Colonic mucosa (tissue), 4 donors: ENCODE measurements around the gene FARS2. TPM values are rescaled to one million over a fixed set of nuclear protein-coding genes. Genes with fewer than 3 reads are reported as not detected.

Experiments
- DNase-seq: peaks from one replicate; pipeline ENCODE4 v3.0.0-alpha.2; 2020
- H3K27ac ChIP-seq: fragments of 200-600 bp; one replicate; pipeline ENCODE4 v1.8.0; 2021
- H3K27me3 ChIP-seq: fragments of 200-600 bp; one replicate; pipeline ENCODE4 v1.8.0; 2021
- H3K36me3 ChIP-seq: fragments of 200-600 bp; one replicate; pipeline ENCODE4 v1.8.0; 2021
- H3K4me1 ChIP-seq: fragments of 200-600 bp; one replicate; pipeline ENCODE4 v1.8.0; 2021; ENCODE audit warnings: mild to moderate bottlenecking
- H3K4me3 ChIP-seq: fragments of 200-600 bp; one replicate; pipeline ENCODE4 v1.8.0; 2021
- H3K9ac ChIP-seq, 2 donors: one replicate each; pipeline ENCODE4 v1.7.0; 2013; ENCODE audit warnings: control low read depth in 2 of 2, low read depth in 2 of 2, low read length in 2 of 2
- H3K9me3 ChIP-seq: fragments of 200-600 bp; one replicate; pipeline ENCODE4 v1.8.0; 2021
- CTCF ChIP-seq: fragments of 200-600 bp; IDR thresholded peaks from one replicate; pipeline ENCODE4 v1.8.0; 2022; ENCODE audit warnings: antibody characterized with exemption, mild to moderate bottlenecking
- intact Hi-C: fragments of 100-400 bp; cut with DNase I; formaldehyde crosslinking; loops from one replicate; pipeline ENCODE4 v1.14.1; 2022
- total RNA-seq, 2 donors: library from RNA; stranded (reverse); fragmentation: NEBNext Ultra II Directional in 1 of 2; extraction: Animal tissue kit (Norgen Biotek cat#: 25700) in 1 of 2; gene quantifications; one replicate each; pipeline ENCODE4 v1.2.1, GENCODE V29; 2021
- donor health status: healthy.
- donor health status: DM: no; HTN: no; CAD: no.
- donor health status: DM: no; HTN: no; CAD: no.

FARS2 gene
- total RNA-seq, 2 donors from 2014 or later = 14.7 to 23.0 TPM

DNA sequence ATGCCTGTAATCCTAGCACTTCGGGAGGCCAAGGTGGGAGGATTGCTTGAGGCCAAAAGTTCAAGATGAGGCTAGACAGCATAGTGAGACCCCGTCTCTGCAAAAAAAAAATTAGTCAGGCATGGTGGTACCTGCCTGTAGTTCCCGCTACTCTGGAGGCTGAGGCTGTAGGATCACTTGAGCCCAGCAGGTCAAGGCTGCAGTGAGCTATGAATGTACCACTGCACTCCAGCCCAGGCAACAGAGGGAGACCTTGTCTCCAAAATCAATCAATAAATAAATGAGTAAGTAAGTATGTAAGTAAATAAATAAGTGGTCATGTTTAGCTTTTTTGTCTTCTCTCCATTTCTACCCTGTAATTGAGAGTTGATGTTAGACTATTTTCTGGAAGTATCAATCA, 336.8 kb downstream of the FARS2 start:
- Histone ChIP-seq H3K9ac (no peak overlapping the region), H3K36me3 (no peaks in the 10 kb centered on the region), H3K4me1 (no peaks in the 10 kb centered on the region), H3K27me3 (no peaks in the 10 kb centered on the region), H3K4me3 (no peak overlapping the region), H3K9me3 (no peaks in the 10 kb centered on the region), H3K27ac (no peak overlapping the region)
- TF ChIP-seq CTCF = no peak
- no peak for DNase-seq
- intact Hi-C loops = no loop called here

- H3K4me3 ChIP-seq = no peak overlapping the region
- TF ChIP-seq CTCF = no peak
- H3K27ac ChIP-seq = no peak overlapping the region
- H3K36me3 ChIP-seq = no peaks in the 10 kb centered on the region
- H3K9me3 ChIP-seq = no peaks in the 10 kb centered on the region
- H3K4me1 ChIP-seq = no peaks in the 10 kb centered on the region
- intact Hi-C loops = no loop called here
- H3K27me3 ChIP-seq = no peaks in the 10 kb centered on the region
- H3K9ac ChIP-seq = no peak overlapping the region
- DNase-seq = no peak
These were observed 337.8 kb downstream of the FARS2 start for GRCh38 chr6:5599127-5599526.

DNA sequence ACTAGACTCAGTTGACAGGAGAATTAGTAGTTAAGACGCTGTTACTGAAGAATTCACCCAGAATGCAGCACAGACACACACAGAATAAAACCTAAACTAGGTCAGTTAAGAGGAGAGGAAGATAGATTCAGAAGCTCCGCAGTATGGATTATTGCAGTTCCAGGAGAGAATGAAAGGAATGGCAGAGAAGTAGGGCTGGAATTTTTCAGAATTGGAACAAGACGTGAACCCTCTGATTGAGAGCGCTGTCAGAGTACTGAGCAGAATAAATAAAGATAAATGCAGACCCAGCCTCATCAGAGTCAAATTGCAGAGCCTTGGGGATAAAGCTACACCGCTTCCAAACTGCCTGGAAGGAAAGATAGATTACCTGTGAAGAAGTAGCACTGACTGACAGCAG, 344.6 kb downstream of the FARS2 start:
- no peaks in the 10 kb centered on the region for H3K27me3 ChIP-seq
- no peak for DNase-seq
- no peaks in the 10 kb centered on the region for H3K4me1 ChIP-seq
- no peak overlapping the region for H3K27ac ChIP-seq
- no peaks in the 10 kb centered on the region for H3K9me3 ChIP-seq
- TF ChIP-seq CTCF = no peak
- intact Hi-C loops = no loop called here
- no peak overlapping the region for H3K9ac ChIP-seq
- no peaks in the 10 kb centered on the region for H3K36me3 ChIP-seq
- no peak overlapping the region for H3K4me3 ChIP-seq

DNA sequence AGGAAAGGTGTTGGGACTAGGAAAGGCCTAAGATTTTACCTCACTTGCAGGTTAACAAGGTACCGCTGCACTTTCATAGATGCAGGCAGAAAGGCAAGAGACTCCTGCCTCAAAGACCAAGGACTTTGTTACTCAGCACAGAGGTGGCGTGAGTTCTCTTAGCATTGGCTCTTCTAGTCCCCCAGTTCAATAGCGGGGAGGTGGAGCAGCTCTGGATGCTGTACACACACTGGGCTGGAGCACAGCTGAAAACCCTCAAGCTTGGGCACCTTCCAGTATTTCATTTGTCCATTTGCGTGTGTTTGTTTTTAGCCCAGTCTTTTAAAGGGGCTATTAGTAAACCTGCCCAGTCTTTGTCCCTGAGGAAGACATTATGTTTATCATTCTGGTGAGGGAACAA, 345.2 kb downstream of the FARS2 start:
- H3K27me3 ChIP-seq = no peaks in the 10 kb centered on the region
- H3K9me3 ChIP-seq = no peaks in the 10 kb centered on the region

GRCh38 chr6:5610640-5611039, 349.3 kb downstream of the FARS2 start:
- Histone ChIP-seq H3K9ac (no peak overlapping the region), H3K27ac (no peak overlapping the region), H3K4me1 (no peaks in the 10 kb centered on the region), H3K36me3 (no peaks in the 10 kb centered on the region), H3K27me3 (no peaks in the 10 kb centered on the region), H3K9me3 (no peaks in the 10 kb centered on the region), H3K4me3 (no peak overlapping the region)
- no peak for DNase-seq
- intact Hi-C loops = no loop called here
- no peak for TF ChIP-seq CTCF

More for the DNA sequence above, 345.2 kb downstream of the FARS2 start:
- Histone ChIP-seq H3K4me3 (no peak overlapping the region), H3K27ac (no peak overlapping the region), H3K36me3 (no peaks in the 10 kb centered on the region), H3K9ac (no peak overlapping the region), H3K4me1 (no peaks in the 10 kb centered on the region)
- no peak for DNase-seq
- intact Hi-C loops = no loop called here
- TF ChIP-seq CTCF = no peak

DNA sequence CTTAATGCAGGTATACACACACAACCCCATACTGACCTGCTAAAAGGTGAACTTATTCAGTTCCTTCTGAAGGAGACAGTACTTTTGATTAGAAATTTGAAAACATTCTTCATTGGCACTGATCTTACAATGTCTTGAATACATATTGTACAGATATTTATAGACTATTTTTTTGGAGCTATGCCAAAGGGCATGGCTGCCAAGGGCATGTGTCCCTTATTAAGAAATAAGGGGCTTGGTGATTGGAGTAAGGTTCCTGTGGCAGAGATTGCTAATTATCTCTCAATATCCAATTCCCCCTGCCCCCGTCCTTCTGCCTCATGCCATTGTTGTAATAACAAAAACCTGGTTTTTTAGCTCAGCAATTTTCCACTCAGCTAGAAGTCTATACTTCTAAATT, 355.9 kb downstream of the FARS2 start:
- Histone ChIP-seq H3K27me3 (no peaks in the 10 kb centered on the region), H3K4me1 (no peaks in the 10 kb centered on the region), H3K36me3 (no peaks in the 10 kb centered on the region), H3K27ac (no peak overlapping the region), H3K4me3 (no peak overlapping the region), H3K9me3 (no peaks in the 10 kb centered on the region), H3K9ac (no peak overlapping the region)
- intact Hi-C loops = no loop called here
- no peak for TF ChIP-seq CTCF
- DNase-seq = no peak
